Endothelial cell of umbilical vein (primary cell): ENCODE measurements around the gene LMCD1. TPM values are rescaled to one million over a fixed set of nuclear protein-coding genes. Genes with fewer than 3 reads are reported as not detected.

Experiments
- BruUV-seq: library from RNA; stranded (reverse); fragments of 400-500 nt; replicated peaks from 2 replicates; lab custom pipeline; 2021; lab: Mats Ljungman, UMichigan
- CTCF ChIA-PET: fragments of 300-600, 350-600 bp; sonication (Branson Sonifier 250); formaldehyde crosslinking; loops from one replicate; lab custom pipeline; 2021; ENCODE audit warnings: antibody characterized with exemption, inconsistent platforms; lab: Charles Lee
- POLR2A ChIA-PET: fragments of 300-600, 350-600 bp; sonication (Branson Sonifier 250); formaldehyde crosslinking; loops from one replicate; lab custom pipeline; 2021; ENCODE audit warnings: antibody characterized with exemption, inconsistent platforms; lab: Charles Lee
- DNase-seq: peaks from one replicate; pipeline ENCODE4 v3.0.0-alpha.2; 2011; ENCODE audit warnings: low read depth, low spot score
- FAIRE-seq: peaks from 2 replicates; lab custom pipeline; 2011; peaks lifted over from hg19 to GRCh38; lab: Jason Lieb, UNC
- H2AFZ ChIP-seq: 2 replicates; pipeline ENCODE4 v1.6.0; 2012; ENCODE audit warnings: low read depth, low read length, control low read depth, inconsistent platforms
- H3K27ac ChIP-seq: 2 replicates; pipeline ENCODE4 v1.5.1; 2011; ENCODE audit warnings: low read depth, mild to moderate bottlenecking, control low read depth, low read length, moderate library complexity; ENCODE audit not compliant: insufficient read depth
- H3K27me3 ChIP-seq, 2 experiments: 2 replicates each; pipeline versions ENCODE4 v1.6.0 to v1.6.1; 2011; ENCODE audit warnings: low read length in 2 of 2, mixed read lengths in 1 of 2; ENCODE audit not compliant: control insufficient read depth in 2 of 2, insufficient read depth in 2 of 2
- H3K36me3 ChIP-seq, 2 experiments: 2 replicates in 1 of 2; 3 replicates in 1 of 2; pipeline ENCODE4 v1.5.1; 2011; ENCODE audit warnings: low read length in 2 of 2, mild to moderate bottlenecking in 1 of 2, moderate library complexity in 1 of 2; ENCODE audit not compliant: control insufficient read depth in 2 of 2, insufficient read depth in 2 of 2; ENCODE audit errors: extremely low read depth in 1 of 2
- H3K4me1 ChIP-seq: 3 replicates; pipeline ENCODE4 v1.5.1; 2011; ENCODE audit warnings: mild to moderate bottlenecking, low read length; ENCODE audit not compliant: control insufficient read depth, insufficient read depth; ENCODE audit errors: extremely low read depth
- H3K4me2 ChIP-seq: 2 replicates; pipeline ENCODE4 v1.6.1; 2011; ENCODE audit warnings: low read length, control low read depth, mixed read lengths; ENCODE audit not compliant: insufficient read depth
- H3K4me3 ChIP-seq, 3 experiments: fragments of 200-600 bp in 1 of 3; sonication (generic), shearing (Covaris generic) in 1 of 3; replicated peaks in 1 of 3; 2 replicates each; pipeline ENCODE4 v1.5.1; 2011 to 2016; ENCODE audit warnings: control low read depth in 3 of 3, low read length in 3 of 3, mild to moderate bottlenecking in 2 of 3, inconsistent platforms in 1 of 3, low read depth in 1 of 3, moderate library complexity in 1 of 3; ENCODE audit not compliant: insufficient read depth in 1 of 3
- H3K79me2 ChIP-seq: 2 replicates; pipeline ENCODE4 v1.6.0; 2012; ENCODE audit warnings: low read length, inconsistent platforms; ENCODE audit not compliant: control insufficient read depth, insufficient read depth
- H3K9ac ChIP-seq: replicated peaks from 2 replicates; pipeline ENCODE3; 2011; ENCODE audit warnings: low read length, control low read depth; ENCODE audit not compliant: insufficient read depth; ENCODE audit errors: extremely low read depth
- H3K9me1 ChIP-seq: replicated peaks from 3 replicates; pipeline ENCODE4 v1.6.0; 2011; ENCODE audit warnings: mild to moderate bottlenecking, low read length; ENCODE audit not compliant: control insufficient read depth, insufficient read depth; ENCODE audit errors: extremely low read depth
- H3K9me3 ChIP-seq: replicated peaks from 2 replicates; pipeline ENCODE4 v1.5.1; 2012; ENCODE audit warnings: low read length, inconsistent platforms; ENCODE audit not compliant: control insufficient read depth, insufficient read depth
- H4K20me1 ChIP-seq: replicated peaks from 2 replicates; pipeline ENCODE3; 2011; ENCODE audit warnings: mild to moderate bottlenecking, low read length; ENCODE audit not compliant: control insufficient read depth, insufficient read depth; ENCODE audit errors: extremely low read depth
- EZH2 ChIP-seq: IDR thresholded peaks from 2 replicates; pipeline ENCODE4 v1.6.1; 2012; ENCODE audit warnings: borderline replicate concordance, low read depth, mild to moderate bottlenecking, moderate library complexity, low read length, inconsistent platforms; ENCODE audit not compliant: severe bottlenecking
- FOS ChIP-seq: IDR thresholded peaks from 2 replicates; pipeline ENCODE4 v1.6.1; 2011; ENCODE audit warnings: mild to moderate bottlenecking, low read length, moderate library complexity, borderline replicate concordance; ENCODE audit not compliant: insufficient read depth
- GATA2 ChIP-seq: IDR thresholded peaks from 2 replicates; pipeline ENCODE4 v1.7.0; 2011; ENCODE audit warnings: low read depth, mild to moderate bottlenecking, moderate library complexity, mixed read lengths, low read length; ENCODE audit not compliant: insufficient read length, insufficient read depth
- JUN ChIP-seq: IDR thresholded peaks from 2 replicates; pipeline ENCODE4 v1.6.1; 2011; ENCODE audit warnings: borderline replicate concordance, low read depth; ENCODE audit not compliant: insufficient read length, insufficient read depth
- MYC ChIP-seq: IDR thresholded peaks from one replicate; pipeline ENCODE4 v1.6.1; 2011; ENCODE audit warnings: mild to moderate bottlenecking, low read depth, low read length
- POLR2A ChIP-seq: IDR thresholded peaks from 2 replicates; pipeline ENCODE4 v1.6.1; 2012; ENCODE audit warnings: low read depth, mild to moderate bottlenecking, control low read depth, low read length
- POLR2AphosphoS5 ChIP-seq: IDR thresholded peaks from 2 replicates; pipeline ENCODE4 v1.6.1; 2012; ENCODE audit warnings: low read depth, mild to moderate bottlenecking, control low read depth, low read length, moderate library complexity; ENCODE audit not compliant: insufficient read depth
- dilution Hi-C: fragments of 300-500 bp; cut with MboI; formaldehyde crosslinking; loops from one replicate; pipeline ENCODE4 v1.15.0; 2019; ENCODE audit warnings: low sequenced_read_pairs; ENCODE audit not compliant: extremely low pct_ligation_motif_present
- intact Hi-C: fragments of 100-400 bp; cut with micrococcal nuclease; formaldehyde crosslinking; loops from one replicate; pipeline ENCODE4 v1.10.0; 2022
- polyA plus RNA-seq, 4 experiments: library from polyadenylated mRNA; depleted of rRNA in 3 of 4; stranded (reverse) in 3 of 4; unstranded in 1 of 4; fragments of >200 nt; gene quantifications; 2 replicates each; pipeline versions ENCODE4 v1.2.1 to v1.2.3, GENCODE V29; 2011 to 2012; ENCODE audit warnings: missing spikeins in 1 of 4
- total RNA-seq: library from RNA; stranded (reverse); gene quantifications from 2 replicates; pipeline ENCODE4 v1.2.3, GENCODE V29; 2021
- TF ChIP-seq, protein P1 (sequence below): IDR thresholded peaks from 2 replicates; pipeline ENCODE4 v1.6.1; 2011; ENCODE audit not compliant: insufficient read depth, insufficient read length
- TF ChIP-seq, protein P2 (sequence below), 2 donors: IDR thresholded peaks; 1 replicate in 1 of 2; 2 replicates in 1 of 2; pipeline ENCODE4 v1.5.1; 2011; ENCODE audit warnings: low read length in 2 of 2, mild to moderate bottlenecking in 2 of 2, moderate library complexity in 2 of 2, control low read depth in 1 of 2, inconsistent platforms in 1 of 2, low read depth in 1 of 2; ENCODE audit not compliant: insufficient read depth in 1 of 2; ENCODE audit errors: extremely low read depth in 1 of 2

Gene LMCD1
- total and polyA plus RNA-seq, 2 donors (not counting 3 experiments of a cell fraction or from before 2014, with no cell fraction given), result 7.6 to 14.5 TPM

DNA sequence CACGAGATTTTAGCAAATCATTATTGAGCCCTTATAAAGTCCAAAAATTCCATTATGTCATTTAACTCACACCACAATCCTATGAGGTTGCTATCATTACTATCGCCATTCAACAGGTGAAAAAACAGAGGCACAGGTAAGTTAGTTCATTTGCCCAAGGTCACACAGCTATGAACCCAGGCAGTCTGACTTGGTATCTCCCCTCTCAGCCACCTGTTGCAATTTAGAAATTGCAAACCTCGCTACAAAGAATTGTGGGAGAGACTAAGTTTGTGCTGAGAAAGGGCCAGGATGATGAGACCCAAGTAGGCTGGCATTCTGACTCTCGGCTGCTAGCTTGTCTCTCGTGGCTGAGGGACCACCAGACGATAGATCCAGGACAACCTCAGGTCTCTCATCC lies 57.7 kb downstream of the LMCD1 start:
- Histone ChIP-seq H2AFZ (no peak overlapping the region), H3K27ac (no peak overlapping the region), H3K36me3 (no peaks in the 10 kb centered on the region), H3K27me3 (no peaks in the 10 kb centered on the region), H3K9me3 (no peaks in the 10 kb centered on the region), H3K9me1 (no peaks in the 10 kb centered on the region), H3K9ac (no peak overlapping the region), H3K79me2 (no peaks in the 10 kb centered on the region), H3K4me3 (no peak overlapping the region), H3K4me2 (no peak overlapping the region), H4K20me1 (no peaks in the 10 kb centered on the region), H3K4me1 (peaks cover 12% of the 10 kb centered on the region)
- dilution Hi-C loops (no loop called here), intact Hi-C loops (no loop called here)
- POLR2A ChIA-PET, result no interaction called here
- DNase-seq (no peak), FAIRE-seq (no peak)
- CTCF ChIA-PET, result interaction anchor here (1.6 to 3.7 kb wide), 2 partner anchors 48 to 117 kb away, joined by 3 to 13 read pairs; no protein-coding TSS in a partner anchor
- TF ChIP-seq POLR2AphosphoS5 (no peak), POLR2A (no peak), EZH2 (no peak), GATA2 (no peak), MYC (no peak), JUN (no peak), FOS (no peak)
- TF ChIP-seq, protein P1, sequence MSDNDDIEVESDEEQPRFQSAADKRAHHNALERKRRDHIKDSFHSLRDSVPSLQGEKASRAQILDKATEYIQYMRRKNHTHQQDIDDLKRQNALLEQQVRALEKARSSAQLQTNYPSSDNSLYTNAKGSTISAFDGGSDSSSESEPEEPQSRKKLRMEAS, result no peak
- TF ChIP-seq, protein P2, sequence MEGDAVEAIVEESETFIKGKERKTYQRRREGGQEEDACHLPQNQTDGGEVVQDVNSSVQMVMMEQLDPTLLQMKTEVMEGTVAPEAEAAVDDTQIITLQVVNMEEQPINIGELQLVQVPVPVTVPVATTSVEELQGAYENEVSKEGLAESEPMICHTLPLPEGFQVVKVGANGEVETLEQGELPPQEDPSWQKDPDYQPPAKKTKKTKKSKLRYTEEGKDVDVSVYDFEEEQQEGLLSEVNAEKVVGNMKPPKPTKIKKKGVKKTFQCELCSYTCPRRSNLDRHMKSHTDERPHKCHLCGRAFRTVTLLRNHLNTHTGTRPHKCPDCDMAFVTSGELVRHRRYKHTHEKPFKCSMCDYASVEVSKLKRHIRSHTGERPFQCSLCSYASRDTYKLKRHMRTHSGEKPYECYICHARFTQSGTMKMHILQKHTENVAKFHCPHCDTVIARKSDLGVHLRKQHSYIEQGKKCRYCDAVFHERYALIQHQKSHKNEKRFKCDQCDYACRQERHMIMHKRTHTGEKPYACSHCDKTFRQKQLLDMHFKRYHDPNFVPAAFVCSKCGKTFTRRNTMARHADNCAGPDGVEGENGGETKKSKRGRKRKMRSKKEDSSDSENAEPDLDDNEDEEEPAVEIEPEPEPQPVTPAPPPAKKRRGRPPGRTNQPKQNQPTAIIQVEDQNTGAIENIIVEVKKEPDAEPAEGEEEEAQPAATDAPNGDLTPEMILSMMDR (IDR thresholded peaks at IDR 0.05; ENCODE audit: extremely low read depth in 1 of 2, insufficient read depth in 1 of 2, low read depth in 1 of 2, low read length in 2 of 2), result no peak
- no TSS peak for BruUV-seq
